Hepatocyte (in vitro differentiated cells): ENCODE measurements around the gene NAV3. TPM values are rescaled to one million over a fixed set of nuclear protein-coding genes. Genes with fewer than 3 reads are reported as not detected.
A peak's percentile ranks its signal among the peaks of the same experiment; 100 is the strongest.

ENCODE experiments used
- DNase-seq: peaks from one replicate; pipeline ENCODE4 v3.0.0-alpha.2; 2016; ENCODE audit warnings: low spot score
- H2AFZ ChIP-seq: fragments of 200-600 bp; sonication (generic); 2 replicates; pipeline ENCODE4 v1.6.0; 2016; ENCODE audit warnings: antibody characterized with exemption, mild to moderate bottlenecking
- H3K27ac ChIP-seq: fragments of 200-600 bp; sonication (generic); 2 replicates; pipeline ENCODE4 v1.5.1; 2016; ENCODE audit warnings: mild to moderate bottlenecking
- H3K27me3 ChIP-seq: fragments of 200-600 bp; sonication (generic); 2 replicates; pipeline ENCODE4 v1.6.1; 2016
- H3K36me3 ChIP-seq: fragments of 200-600 bp; sonication (generic); replicated peaks from 2 replicates; pipeline ENCODE4 v1.5.1; 2016; ENCODE audit warnings: low read depth; ENCODE audit not compliant: insufficient read depth
- H3K4me1 ChIP-seq: fragments of 200-600 bp; sonication (generic); 2 replicates; pipeline ENCODE4 v1.5.1; 2016; ENCODE audit warnings: mild to moderate bottlenecking, moderate library complexity; ENCODE audit not compliant: insufficient read depth
- H3K4me2 ChIP-seq: fragments of 200-600 bp; sonication (generic); 2 replicates; pipeline ENCODE4 v1.6.0; 2016
- H3K4me3 ChIP-seq: fragments of 200-600 bp; sonication (generic); 2 replicates; pipeline ENCODE4 v1.5.1; 2016; ENCODE audit warnings: mild to moderate bottlenecking
- H3K79me2 ChIP-seq: fragments of 200-600 bp; sonication (generic); 2 replicates; pipeline ENCODE4 v1.6.0; 2017; ENCODE audit warnings: mild to moderate bottlenecking
- H3K9me2 ChIP-seq: fragments of 200-600 bp; sonication (generic); replicated peaks from 2 replicates; pipeline ENCODE4 v1.6.0; 2017; ENCODE audit warnings: mild to moderate bottlenecking; ENCODE audit not compliant: insufficient read depth
- H3K9me3 ChIP-seq: fragments of 200-600 bp; sonication (generic); 2 replicates; pipeline ENCODE4 v1.5.1; 2016; ENCODE audit warnings: low read depth, mild to moderate bottlenecking
- H4K20me1 ChIP-seq: fragments of 200-600 bp; sonication (generic); 2 replicates; pipeline ENCODE4 v1.6.0; 2016; ENCODE audit warnings: mild to moderate bottlenecking; ENCODE audit not compliant: insufficient read depth, poor library complexity, severe bottlenecking
- EZH2 ChIP-seq: fragments of 200-600 bp; sonication (generic); IDR thresholded peaks from 2 replicates; pipeline ENCODE4 v1.6.1; 2016; ENCODE audit warnings: antibody characterized with exemption, mild to moderate bottlenecking, borderline replicate concordance
- EZH2phosphoT487 ChIP-seq: fragments of 200-600 bp; sonication (generic); IDR thresholded peaks from one replicate; pipeline ENCODE4 v1.6.1; 2018; ENCODE audit warnings: antibody characterized with exemption, mild to moderate bottlenecking, low read depth, moderate library complexity; ENCODE audit not compliant: unreplicated experiment, severe bottlenecking
- WGBS: methylation state at CpG from one replicate; pipeline ENCODE4 v1.1.6; 2016; ENCODE audit warnings: low lambda C conversion rate; ENCODE audit errors: missing lambda C conversion rate; 5-methylcytosine and 5-hydroxymethylcytosine counted together
- polyA plus RNA-seq: library from polyadenylated mRNA; unstranded; fragments of >200 nt; fragmentation: Nextera tagmentation; extraction: Ambion mirVana; gene quantifications from 2 replicates; pipeline ENCODE4 v1.2.1, GENCODE V29; 2016
- total RNA-seq: library from RNA; depleted of rRNA; stranded (reverse); fragments of >200 nt; gene quantifications from 2 replicates; pipeline ENCODE4 v1.2.3, GENCODE V29; 2014
- TF ChIP-seq, protein P1 (sequence below): fragments of 200-600 bp; sonication (generic); IDR thresholded peaks from 2 replicates; pipeline ENCODE4 v1.5.1; 2016; ENCODE audit warnings: antibody characterized with exemption, mild to moderate bottlenecking; ENCODE audit not compliant: poor library complexity

The NAV3 gene
- total and polyA plus RNA-seq, 2 experiments from 2014 or later: 1.4 to 9.2 TPM

DNA sequence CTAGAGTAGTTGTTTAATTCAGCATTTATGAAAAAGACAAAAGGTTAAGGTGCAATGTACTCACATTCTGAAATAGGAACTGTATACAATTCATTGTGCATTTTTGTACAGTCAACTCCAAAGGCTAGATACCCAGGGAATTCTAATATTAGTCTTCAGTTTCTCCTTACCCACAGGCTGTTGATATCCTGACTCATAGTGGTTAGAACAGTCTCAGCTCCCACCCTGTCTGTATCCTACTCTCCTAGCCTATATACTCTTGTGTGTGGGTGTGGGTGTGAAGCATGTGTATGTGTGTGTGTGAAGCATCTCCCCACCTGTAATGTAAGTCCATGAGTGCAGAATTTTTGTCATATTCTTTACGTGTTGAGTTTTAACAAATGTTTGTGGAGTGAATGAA is 229.5 kb downstream of the NAV3 start:
- no peak overlapping the region for H3K4me2 ChIP-seq
- no peak overlapping the region for H3K27ac ChIP-seq
- no peak overlapping the region for H3K4me3 ChIP-seq
- no peaks in the 10 kb centered on the region for H3K4me1 ChIP-seq
- no peaks in the 10 kb centered on the region for H3K36me3 ChIP-seq
- H3K9me2 ChIP-seq: no peaks in the 10 kb centered on the region
- no peaks in the 10 kb centered on the region for H3K9me3 ChIP-seq
- H2AFZ ChIP-seq: no peak overlapping the region
- no peaks in the 10 kb centered on the region for H3K79me2 ChIP-seq
- no peaks in the 10 kb centered on the region for H3K27me3 ChIP-seq
- H4K20me1 ChIP-seq: no peaks in the 10 kb centered on the region
- DNase-seq: no peak
- 89% methylated on average over 1 of the region's 1 CpG for WGBS
- TF ChIP-seq EZH2: no peak
- no peak for TF ChIP-seq EZH2phosphoT487
- TF ChIP-seq, protein P1, sequence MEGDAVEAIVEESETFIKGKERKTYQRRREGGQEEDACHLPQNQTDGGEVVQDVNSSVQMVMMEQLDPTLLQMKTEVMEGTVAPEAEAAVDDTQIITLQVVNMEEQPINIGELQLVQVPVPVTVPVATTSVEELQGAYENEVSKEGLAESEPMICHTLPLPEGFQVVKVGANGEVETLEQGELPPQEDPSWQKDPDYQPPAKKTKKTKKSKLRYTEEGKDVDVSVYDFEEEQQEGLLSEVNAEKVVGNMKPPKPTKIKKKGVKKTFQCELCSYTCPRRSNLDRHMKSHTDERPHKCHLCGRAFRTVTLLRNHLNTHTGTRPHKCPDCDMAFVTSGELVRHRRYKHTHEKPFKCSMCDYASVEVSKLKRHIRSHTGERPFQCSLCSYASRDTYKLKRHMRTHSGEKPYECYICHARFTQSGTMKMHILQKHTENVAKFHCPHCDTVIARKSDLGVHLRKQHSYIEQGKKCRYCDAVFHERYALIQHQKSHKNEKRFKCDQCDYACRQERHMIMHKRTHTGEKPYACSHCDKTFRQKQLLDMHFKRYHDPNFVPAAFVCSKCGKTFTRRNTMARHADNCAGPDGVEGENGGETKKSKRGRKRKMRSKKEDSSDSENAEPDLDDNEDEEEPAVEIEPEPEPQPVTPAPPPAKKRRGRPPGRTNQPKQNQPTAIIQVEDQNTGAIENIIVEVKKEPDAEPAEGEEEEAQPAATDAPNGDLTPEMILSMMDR: no peak

DNA sequence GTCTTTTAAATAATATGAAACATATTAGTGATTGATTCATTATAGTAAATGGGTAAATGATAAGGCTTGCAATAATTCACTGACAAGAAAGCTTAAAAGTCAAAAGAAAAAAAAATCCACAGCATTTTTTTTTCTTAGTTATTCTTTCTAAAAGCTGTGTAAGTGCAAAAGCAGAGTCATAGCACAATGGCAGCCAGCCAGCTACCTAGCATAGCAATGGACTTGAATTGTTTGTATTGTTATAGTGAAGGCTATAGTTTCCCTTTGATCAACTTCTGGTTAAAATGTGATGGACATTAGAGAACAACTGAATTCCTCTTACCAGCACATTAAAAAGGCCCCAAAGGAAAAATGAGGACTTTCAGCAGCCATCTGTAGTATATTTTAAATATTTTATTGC is 232.1 kb downstream of the NAV3 start:
- TF ChIP-seq EZH2: no peak
- TF ChIP-seq, protein P1: no peak
- TF ChIP-seq EZH2phosphoT487: no peak
- H3K79me2 ChIP-seq: no peaks in the 10 kb centered on the region
- H4K20me1 ChIP-seq: no peaks in the 10 kb centered on the region
- no peak overlapping the region for H3K4me2 ChIP-seq
- no peak overlapping the region for H3K27ac ChIP-seq
- H3K4me1 ChIP-seq: no peaks in the 10 kb centered on the region
- H3K9me3 ChIP-seq: no peaks in the 10 kb centered on the region
- no peak overlapping the region for H2AFZ ChIP-seq
- no peaks in the 10 kb centered on the region for H3K27me3 ChIP-seq
- H3K36me3 ChIP-seq: no peaks in the 10 kb centered on the region
- H3K4me3 ChIP-seq: no peak overlapping the region
- DNase-seq: peak; percentile 5
- H3K9me2 ChIP-seq: no peaks in the 10 kb centered on the region

DNA sequence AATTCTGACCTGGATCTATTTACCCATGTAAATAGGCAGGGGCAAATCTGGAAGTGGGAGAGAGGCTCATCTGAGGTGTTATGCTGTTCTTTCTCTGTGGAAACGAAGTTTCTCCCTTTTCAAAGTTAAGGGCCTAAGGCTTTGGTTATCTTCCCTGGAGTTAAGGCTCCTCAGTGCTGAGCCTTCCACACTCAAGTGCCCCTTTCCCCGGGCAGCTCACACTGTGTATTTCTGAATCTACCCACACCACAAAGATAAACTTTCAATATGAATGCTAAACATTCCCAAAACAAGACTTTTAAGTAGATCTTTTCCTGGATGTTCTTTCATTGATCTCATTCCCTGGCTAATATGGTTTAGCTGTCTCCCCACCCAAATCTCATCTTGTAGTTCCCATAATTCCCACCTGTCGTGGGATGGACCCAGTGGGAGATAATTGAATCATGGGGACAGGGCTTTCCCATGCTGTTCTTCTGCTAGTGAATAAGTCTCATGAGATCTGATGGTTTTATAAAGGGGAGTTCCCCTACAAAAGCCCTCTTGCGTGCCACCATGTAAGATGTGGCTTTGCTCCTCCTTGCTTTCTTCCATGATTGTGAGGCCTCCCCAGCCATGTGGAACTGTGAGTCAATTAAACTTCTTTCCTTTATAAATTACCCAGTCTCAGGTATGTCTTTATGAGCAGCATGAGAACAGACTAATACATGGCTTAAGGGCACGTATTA is 251.1 kb downstream of the NAV3 start:
- Histone ChIP-seq H2AFZ (no peak overlapping the region), H4K20me1 (no peaks in the 10 kb centered on the region), H3K4me1 (no peaks in the 10 kb centered on the region), H3K27me3 (no peaks in the 10 kb centered on the region), H3K9me2 (no peaks in the 10 kb centered on the region), H3K36me3 (no peaks in the 10 kb centered on the region), H3K4me3 (no peak overlapping the region), H3K79me2 (no peaks in the 10 kb centered on the region), H3K9me3 (no peaks in the 10 kb centered on the region), H3K4me2 (no peak overlapping the region), H3K27ac (no peak overlapping the region)
- WGBS: 88% methylated on average over 5 of the region's 5 CpGs
- no peak for TF ChIP-seq EZH2phosphoT487
- TF ChIP-seq EZH2: no peak
- TF ChIP-seq, protein P1: no peak
- no peak for DNase-seq
